GM19467 (cell line): ENCODE data around the gene KCNG2.

ENCODE experiments used
- ATAC-seq: cut with Tn5 transposase; IDR thresholded peaks from one replicate; pipeline ENCODE4 v1.9.1; 2021; ENCODE audit warnings: mild to moderate bottlenecking, moderate library complexity; ENCODE audit not compliant: unreplicated experiment

Gene KCNG2

GRCh38 chr18:79784965-79785770 is 12.6 kb upstream of the KCNG2 start:
- no peak for ATAC-seq

- no peak for ATAC-seq
Measured at GRCh38 chr18:79785831-79786230, 11.9 kb upstream of the KCNG2 start.

GRCh38 chr18:79786304-79786703 is 11.4 kb upstream of the KCNG2 start:
- ATAC-seq = no peak

- ATAC-seq = no peak
Measured at GRCh38 chr18:79786786-79787526, 10.8 kb upstream of the KCNG2 start.

GRCh38 chr18:79787527-79787864 is 10.2 kb upstream of the KCNG2 start:
- no peak for ATAC-seq

- no peak for ATAC-seq
Measured at GRCh38 chr18:79787865-79788733, 9.6 kb upstream of the KCNG2 start.

- no peak for ATAC-seq
Measured at GRCh38 chr18:79788734-79789085, 9.0 kb upstream of the KCNG2 start.

GRCh38 chr18:79789091-79789891 is 8.4 kb upstream of the KCNG2 start:
- no peak for ATAC-seq

GRCh38 chr18:79789901-79790890 is 7.5 kb upstream of the KCNG2 start:
- no peak for ATAC-seq

GRCh38 chr18:79790996-79791972 is 6.5 kb upstream of the KCNG2 start:
- ATAC-seq = no peak

GRCh38 chr18:79792096-79792987 is 5.4 kb upstream of the KCNG2 start:
- no peak for ATAC-seq

GRCh38 chr18:79792988-79793355 is 4.8 kb upstream of the KCNG2 start:
- no peak for ATAC-seq

- no peak for ATAC-seq
Measured at GRCh38 chr18:79794846-79795245, 2.9 kb upstream of the KCNG2 start.

- no peak for ATAC-seq
Measured at GRCh38 chr18:79795446-79795845, 2.3 kb upstream of the KCNG2 start.

GRCh38 chr18:79796016-79796415 is 1.7 kb upstream of the KCNG2 start:
- ATAC-seq = no peak

GRCh38 chr18:79796531-79797405 is 970 bp upstream of the KCNG2 start:
- no peak for ATAC-seq
